ENCODE measurements around the gene LRRC4C. TPM values are rescaled to one million over a fixed set of nuclear protein-coding genes. Genes with fewer than 3 reads are reported as not detected.

Gene LRRC4C
- polyA plus RNA-seq, 1 donor: 1.2 TPM

DNA sequence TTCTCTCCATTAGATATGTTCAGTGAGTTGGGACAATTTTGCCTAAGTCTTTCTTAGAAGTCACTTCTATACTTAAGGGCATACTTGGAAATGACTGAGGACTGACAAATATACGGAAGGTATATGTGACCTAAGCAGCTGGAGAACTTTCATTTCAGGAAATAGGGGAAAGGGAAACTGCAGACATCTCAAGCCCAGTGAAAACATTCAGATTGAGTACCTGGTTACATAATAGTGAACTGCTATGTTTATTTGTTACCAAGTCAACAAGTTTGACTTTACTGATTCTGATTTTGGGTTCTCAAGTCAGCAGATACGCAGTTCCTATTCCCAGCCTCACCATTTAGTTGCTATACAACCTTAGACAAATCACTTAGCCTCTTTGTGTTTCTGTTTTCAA lies 1173.9 kb downstream of the LRRC4C start:
- no peak for DNase-seq

DNA sequence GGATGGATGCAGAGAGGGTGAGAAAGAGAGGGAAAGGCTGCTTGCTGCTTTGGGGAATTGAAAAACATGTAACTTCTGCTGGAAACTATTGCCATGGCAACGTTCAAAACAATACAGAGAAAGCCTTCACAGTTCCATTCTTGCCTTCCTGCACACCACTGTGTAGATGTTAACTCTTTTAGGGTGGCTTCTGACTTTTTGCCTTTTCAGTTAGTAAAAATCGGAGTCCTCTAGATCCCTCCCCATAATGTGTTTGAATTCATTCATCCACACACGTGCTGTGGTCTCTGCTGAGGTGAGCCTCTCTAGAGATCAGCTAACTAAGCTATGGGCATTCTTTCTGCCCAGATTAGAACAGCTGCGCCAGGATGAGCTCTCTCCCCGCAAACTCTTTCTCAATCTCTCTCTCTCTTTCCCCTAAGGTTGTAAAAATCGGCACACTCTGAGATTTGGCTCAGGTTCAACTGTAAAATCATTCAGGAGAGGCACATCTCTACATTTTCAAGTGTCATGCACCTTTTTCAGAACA lies 1178.3 kb downstream of the LRRC4C start:
- peak; percentile 61 for DNase-seq

DNA sequence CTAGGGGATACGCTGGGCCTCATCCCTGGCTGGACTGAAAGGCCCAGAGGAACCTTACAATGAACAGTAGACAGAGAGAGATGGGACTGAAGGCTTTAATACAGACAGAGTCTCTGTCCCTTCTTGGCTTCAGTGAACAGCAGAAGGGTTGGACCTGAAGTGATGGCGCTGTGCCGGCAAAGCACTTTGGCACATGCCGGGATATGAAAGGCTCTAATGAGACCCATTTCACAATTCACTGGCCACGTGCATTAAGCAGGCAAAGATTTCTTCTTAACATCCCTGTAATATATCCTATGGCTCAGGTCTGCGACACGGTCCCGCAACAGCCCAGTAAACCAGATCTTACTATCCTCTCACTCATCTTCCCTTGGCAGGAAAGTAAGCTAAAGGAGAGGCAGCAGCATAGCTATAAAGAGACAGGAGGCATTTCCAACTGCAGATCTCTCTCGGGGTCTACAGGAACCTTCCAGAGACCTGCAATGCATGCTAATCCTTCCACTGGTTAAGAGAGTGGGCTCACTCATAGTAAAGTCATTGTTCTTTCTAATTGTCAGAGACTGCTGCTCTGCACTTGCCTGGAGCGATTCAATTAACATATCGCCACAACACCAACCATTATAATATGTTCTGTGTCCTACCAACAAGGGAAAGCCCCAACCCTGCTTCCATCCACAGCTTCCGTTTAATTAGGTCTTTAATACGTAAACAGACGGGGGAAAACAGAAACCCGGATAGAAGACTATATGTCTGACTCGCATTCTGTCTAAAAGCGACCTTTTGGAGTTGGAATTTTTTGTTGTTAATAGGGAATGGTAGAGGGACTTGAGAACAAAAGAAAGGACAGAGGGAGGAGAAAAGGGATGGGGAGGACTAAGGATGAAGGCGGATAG lies 1179.0 kb downstream of the LRRC4C start:
- peak; percentile 19 for DNase-seq

DNA sequence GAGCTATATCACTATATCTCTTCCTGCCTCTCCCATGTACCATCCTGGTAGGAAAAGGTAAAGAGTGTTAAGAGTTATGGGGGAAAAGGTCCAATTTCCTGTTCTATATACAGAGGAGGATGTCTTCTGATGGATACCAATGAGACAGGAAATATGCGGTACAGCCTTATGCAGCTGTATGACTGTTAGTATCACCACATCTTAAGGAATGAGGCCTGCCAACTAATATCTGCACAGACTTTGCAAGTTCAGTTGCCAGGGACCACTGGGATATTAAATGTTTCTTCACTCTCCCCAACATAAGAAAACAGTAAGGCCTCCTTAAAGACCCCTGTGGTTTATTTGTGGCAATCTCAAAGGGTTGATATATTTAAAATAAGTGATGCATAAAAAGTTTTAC lies 1182.5 kb downstream of the LRRC4C start:
- DNase-seq: no peak

DNA sequence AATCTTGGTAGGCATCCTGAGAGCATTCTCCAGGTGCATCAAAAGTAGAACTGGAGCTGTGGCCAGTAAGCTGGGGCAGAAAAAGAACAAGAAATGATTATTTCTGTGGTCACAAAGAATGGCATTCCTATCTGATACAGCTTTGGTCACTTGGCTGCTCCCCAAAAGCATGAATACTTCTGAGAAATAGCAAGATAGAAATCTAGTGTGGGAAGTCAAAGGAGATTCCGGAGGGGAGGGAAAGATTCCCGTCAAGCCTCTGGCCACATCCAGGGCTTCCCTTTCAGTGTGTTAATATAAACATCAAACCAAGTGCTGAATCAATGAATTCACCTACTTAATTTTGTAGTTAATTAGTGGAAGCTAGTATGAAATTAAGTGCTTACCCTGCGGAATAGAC lies 1185.4 kb downstream of the LRRC4C start:
- DNase-seq: no peak

DNA sequence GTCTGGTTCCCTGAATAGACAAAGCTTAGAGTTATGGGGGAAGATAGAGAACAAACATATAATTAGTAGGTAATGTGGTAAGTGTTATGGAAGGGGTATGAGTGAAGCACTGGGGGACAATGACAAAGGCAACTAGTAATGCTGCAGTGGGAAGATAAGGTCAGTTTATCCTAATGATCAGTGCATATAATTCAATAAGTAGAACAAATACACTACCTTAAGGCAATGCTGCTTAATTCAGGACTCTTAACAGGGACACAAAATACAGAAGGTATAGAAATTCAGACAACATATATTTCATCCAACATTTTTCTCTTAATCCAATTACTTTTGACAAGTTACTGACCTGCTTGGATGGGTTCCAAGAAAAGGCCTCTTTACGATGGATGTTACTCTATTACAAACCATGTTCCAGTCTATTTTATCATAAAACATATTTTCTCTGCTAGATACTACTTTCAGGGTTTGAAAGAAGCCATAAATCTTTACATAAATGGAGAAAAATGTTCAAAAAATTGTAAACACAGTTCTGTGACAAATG lies 1186.2 kb downstream of the LRRC4C start:
- DNase-seq: no peak

DNA sequence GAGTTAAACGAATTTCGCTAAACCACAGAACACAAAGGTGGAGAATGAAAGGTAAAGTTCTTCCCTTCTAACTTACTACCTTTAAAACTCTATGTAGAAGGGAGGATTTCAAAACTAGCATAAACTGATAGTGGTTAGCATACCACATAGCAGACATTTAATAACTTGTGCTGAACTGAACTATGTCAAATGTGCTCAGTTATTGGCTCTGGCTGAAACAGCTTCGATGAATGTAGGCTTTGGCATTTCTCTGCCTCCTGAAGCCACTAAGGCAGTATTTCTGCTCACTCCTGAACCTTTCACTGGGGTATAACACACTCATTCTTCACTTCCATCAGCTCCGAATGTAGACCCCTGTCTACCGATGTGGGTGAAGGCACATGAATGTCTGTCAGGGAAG lies 1188.1 kb downstream of the LRRC4C start:
- no peak for DNase-seq

DNA sequence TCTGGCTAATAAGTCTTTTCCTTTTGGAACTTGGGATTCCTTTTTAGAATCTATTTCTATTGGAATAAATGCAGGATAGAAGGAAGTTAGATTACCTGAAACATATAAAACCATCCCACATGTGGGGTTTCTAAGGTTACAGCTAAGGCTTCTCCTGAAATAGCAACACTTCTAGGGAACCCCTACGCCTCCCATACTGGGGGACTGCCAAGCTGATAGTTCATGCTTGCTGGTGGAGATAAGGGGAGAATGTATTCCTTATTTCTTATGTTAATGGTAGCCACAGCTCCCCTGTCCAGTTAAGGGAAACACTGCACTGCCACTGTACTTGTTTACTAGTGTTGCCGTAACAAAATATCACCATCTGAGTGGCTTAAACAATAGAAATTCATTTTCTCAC lies 1189.6 kb downstream of the LRRC4C start:
- DNase-seq: no peak

DNA sequence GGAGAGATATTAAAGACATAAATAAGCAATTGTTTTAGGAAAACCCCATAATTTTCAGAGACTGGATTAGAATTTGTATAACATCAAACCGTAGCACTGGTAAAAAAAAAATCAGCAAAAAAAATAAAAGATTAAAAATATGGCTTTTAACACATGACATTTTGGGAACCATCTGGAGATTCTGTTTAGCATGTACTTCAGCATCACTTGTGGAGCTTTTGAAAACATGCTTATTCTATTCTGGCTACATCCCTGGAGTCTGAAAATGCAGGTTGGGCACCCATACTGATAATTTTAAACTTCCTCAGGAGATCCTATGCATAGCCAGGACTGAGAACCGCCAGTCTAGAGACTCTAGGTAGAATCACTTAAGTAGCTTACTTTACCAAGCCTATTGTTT lies 1190.9 kb downstream of the LRRC4C start:
- DNase-seq: no peak

DNA sequence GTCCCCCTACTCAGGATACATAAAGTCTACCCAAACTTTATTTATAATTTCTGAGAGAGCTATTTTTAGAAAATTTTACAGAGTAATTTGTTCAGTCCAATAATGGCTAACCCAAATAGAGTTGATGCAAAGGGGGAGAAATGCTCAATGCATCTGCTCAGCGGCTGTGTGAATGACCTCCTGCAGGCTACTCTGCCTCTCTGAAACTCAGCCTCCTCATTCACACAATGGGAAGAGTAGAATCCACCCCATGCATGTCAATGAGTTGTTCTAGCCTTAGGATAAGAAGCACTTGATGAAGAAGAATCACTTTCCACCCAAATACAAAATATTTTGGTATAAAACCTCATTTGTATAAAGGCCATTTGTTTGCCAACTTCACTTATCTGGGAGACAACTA lies 1204.0 kb downstream of the LRRC4C start:
- no peak for DNase-seq

DNA sequence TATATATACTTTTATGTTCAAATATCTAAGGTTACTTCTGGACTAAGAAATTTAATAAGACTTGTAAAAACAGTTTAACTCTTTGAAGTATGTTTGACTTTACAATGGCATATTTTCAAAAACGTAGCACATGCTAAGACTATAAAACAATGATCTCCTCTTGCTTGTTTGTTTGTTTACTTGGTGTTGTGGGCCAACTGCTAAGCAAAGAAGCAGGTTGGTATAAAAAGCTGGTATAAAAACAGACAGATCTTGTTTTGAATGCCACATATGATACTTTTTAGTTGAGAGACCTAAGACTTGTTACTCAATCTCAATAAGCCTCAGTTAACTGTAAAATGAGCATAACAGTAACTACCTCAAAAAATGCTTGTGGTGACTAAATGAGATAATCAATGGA lies 1206.3 kb downstream of the LRRC4C start:
- no peak for DNase-seq

DNA sequence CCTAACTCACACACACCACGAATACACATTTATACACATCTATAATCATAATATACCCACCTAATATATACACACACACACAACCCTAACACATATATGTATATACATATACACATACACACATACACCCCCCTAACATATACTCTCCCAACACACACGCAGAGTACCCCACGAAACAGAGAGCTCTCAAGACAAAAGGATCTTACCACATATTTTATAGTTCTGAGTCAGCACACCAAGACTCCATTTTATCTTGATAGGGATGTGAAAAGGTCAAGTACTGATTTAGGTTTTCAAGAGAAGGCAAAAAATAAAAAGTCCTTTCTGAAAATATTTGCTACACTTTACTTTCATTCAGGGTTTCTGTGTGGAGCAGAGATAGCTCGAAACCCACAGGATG lies 1207.2 kb downstream of the LRRC4C start:
- no peak for DNase-seq

DNA sequence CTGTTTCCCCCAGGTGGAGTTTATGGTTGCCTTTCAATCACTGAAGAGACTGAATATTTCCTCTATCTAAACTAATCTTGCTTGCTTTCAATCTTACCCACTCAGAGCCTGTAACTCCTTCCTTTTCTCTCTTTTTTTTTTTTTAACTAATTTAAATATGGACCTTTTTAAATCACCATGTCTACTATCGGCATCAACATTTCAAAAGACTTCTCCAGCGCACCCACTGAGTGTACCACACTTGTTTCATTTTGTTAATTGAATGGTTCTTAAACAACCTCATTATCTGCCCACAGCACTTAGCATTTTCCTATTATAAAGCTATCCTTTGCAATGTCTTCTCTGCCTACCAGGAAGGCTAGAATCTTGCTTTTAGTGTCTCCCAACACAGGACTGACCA lies 1212.5 kb downstream of the LRRC4C start:
- no peak for DNase-seq

DNA sequence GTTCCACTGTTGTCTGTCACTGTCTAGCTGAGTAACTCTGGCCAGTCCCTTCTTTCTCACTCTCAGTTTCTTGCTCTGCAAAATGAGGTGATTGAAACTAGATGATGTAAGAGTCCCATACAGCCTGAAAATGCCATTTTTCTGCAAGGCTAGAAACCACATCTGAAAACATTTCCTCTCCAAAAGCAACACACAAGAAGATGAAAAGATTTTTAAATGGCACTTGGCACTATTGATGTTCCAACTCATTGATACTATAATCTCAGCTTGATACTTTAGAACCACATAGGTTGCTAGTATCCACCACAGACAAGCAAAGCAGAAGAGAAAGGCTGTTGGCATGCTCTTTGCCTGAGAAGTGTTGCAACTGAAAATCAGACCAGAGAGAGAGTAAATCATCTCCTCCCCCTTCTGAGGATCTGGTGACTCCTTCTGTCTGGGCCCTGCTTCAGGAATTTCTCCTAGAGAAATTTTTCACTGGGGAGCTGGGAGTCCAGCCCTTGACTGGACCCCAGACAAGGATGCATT lies 1217.9 kb downstream of the LRRC4C start:
- DNase-seq: peak; percentile 59

DNA sequence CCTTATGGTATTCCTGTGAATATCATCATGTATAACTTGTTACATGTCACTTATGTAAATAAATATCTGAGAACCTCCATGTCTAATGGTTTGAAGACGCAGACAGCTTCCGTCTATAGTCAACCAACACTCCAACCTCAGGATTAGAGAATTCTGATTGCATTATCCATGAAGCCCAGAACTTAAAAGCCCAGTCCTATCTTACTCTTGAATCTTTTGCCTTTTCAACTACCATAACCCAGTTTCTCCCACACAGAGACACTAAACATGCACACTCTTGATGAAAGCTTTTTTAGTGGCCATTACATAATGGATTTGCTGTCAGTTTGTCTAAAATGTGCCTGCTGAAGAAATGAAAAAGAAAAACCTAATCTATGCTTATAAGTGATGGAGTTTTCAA lies 1219.2 kb downstream of the LRRC4C start:
- DNase-seq: no peak

DNA sequence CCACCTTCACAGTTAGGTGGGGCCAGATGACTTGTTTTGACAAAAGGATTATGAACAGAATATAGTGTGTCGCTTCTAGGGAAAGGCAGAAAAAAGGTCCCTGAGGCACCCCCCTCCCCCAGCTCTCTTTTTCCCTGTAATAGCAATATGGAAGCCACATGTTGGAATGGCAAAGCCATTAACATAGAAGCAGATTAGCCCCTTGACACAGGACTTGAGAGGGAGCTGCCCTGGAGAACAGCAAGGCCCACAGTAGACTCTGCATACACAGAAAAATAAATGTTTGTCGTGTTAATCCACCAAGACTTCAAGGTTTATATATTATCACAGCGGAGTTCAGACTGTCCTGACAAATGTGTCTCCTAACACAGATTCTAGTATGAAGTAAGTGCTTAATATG lies 1222.9 kb downstream of the LRRC4C start:
- DNase-seq: no peak

DNA sequence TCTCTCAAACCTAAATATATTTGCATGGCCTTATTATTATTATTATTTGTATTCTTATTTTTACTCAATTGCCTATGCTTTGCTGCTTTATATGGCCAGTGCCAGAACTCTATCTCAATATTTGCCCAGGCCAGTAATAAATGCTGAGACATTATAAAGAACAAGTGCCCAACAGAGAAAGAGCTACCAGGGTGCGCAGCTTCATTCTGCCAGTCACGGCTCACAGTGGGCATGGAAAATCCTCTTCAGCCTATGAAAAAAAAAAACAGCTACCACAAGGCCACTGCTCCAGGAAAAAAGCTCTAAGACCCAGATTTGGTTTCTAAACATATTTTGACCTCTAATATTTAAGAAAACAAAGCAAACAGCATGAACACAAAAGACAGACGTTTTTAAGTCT lies 1223.6 kb downstream of the LRRC4C start:
- DNase-seq: no peak

DNA sequence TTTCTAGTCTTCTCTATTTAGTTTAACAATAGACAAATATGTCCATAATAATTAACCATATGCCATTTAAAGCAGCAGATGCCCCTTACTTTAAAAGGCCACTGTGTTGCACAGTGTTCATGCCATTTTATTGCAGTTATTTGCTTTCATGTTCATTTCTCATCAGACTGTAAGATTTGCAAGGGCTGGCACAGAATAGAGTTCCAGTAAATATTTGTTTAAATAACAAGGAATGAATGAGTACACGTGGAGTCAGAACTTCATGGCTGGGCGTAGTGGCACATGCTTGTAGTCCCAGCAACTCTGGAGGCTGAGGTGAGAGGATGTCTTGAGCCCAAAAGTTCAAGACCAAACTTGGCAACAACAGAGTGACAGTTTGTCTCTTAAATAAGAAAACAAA lies 1228.6 kb downstream of the LRRC4C start:
- no peak for DNase-seq

DNA sequence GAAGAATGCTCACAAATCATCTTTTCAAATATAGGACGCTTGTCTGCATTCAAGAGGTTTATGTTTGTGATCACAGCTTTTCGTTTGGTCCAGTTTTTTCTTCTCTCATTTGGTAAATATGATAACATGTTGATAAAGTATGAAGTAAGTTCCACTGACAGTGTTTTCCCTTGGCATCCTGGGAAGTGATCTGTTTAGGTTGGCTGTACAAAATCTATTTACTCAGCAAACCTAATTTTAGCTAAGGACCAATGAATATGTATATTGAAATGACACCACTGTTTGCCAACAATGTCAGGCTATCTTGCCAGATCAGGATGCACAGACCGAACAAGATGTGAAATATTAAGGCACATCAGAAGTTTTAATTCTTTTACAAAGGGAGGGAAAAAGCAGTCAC lies 1230.8 kb downstream of the LRRC4C start:
- DNase-seq: no peak

DNA sequence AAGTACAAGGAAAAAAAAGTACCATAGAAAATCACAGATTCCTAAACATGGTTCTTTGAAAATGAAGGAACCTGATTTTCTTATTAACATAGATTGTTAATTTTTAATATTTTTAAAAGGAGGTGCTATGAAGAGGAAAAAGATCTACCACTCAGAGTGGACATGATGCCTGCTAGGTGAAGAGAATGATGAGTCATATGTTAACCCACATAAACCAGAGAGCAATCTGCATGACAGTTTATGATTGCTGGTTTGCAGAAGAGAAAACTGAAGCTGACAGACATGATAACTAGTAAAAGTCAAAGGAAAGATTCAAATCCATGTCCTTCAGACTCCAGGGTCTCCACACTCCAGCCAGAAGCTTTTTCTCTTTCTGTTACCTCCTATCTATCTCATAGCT lies 1231.7 kb downstream of the LRRC4C start:
- no peak for DNase-seq

DNA sequence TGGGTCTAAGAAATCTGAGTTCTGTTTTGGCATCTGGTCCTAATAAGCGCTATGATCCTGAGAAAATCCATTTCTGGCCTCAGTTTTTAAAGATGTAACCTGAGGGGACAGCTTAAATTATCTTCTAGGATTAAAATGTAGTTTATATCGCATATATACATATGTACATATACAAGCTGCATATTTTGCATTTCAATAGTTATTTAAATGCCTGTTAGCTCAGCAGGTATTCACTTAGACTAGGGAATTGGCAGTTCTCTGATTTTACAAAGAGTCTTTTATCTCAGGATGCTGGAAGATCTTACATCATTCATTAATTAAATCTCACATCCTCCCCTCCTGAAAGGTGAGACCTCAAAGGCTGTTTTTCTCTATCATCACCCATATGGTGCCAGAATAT lies 1232.8 kb downstream of the LRRC4C start:
- no peak for DNase-seq

DNA sequence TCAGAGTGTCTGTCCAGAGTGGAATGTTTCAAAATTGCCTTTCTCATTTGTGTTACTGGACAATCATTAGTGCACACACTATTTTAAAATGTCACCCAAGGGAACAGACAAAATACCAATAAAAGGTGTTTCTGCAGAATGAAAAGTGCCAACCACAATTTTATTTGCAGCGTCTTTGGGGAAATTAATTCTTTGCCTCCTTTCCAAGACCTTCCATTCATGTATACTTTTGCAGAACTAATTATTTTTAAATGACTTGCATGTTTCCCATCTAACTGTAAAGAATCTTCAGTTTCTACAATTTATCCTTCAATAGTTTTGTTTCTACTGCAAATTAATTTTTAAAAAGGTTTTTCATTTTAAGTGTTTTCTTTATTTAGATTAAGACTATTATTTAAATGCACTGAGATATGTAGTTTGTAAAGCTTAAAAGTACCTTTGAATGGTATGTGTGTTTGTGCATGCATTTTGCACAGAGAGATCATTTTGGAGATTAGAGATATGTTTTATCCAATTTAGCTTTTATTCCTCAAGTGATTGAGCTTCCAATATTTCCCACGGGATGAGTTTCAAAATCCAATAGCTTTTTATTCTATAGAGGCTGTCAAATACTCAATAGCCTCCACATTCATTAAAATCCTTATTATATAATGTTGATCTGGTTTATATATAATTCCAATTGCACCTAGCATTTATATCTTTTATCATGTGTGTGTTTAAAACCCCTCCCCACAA lies 1235.7 kb downstream of the LRRC4C start:
- no peak for DNase-seq

DNA sequence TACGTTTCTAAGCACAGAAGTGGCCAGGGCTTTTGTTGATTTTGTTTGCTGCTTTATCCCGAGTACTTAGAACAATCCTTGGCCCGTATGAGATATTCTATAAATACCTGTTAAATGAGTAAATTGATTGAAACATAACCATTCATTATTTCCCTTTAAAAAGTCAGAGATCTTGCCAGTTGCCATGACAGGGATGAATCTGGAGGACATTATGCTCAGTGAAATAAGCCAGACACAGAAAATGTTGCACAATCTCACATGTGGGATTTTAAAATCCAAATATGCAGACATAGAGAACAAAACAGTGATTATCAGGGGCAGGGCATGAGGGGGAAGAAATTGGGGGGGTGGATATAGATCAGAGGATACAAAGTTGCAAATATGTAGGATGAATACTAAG lies 1240.1 kb downstream of the LRRC4C start:
- no peak for DNase-seq

Data from hindlimb muscle (tissue), 1 donor.